Measurements from ENCODE around the gene SMAD6.

GRCh38 chr15:66758844-66759243 lies 56.8 kb downstream of the SMAD6 start:
- TF ChIP-seq CTCF (conservative IDR thresholded peaks at IDR 0.05; ENCODE audit: low read depth in 2 of 2) (no peak), EZH2 (IDR thresholded peaks at IDR 0.05; ENCODE audit: low read depth, unreplicated experiment) (no peak), STAT1 (IDR thresholded peaks at IDR 0.05; ENCODE audit: unreplicated experiment) (no peak), POLR2AphosphoS5 (IDR thresholded peaks at IDR 0.05; ENCODE audit: low read depth) (no peak), REST (IDR thresholded peaks at IDR 0.05; ENCODE audit: unreplicated experiment) (no peak), JUNB (IDR thresholded peaks at IDR 0.05; ENCODE audit: unreplicated experiment) (no peak), CREB1 (CRISPR knock-in tag; IDR thresholded peaks at IDR 0.05; ENCODE audit: low read depth) (no peak), EZH2phosphoT487 (IDR thresholded peaks at IDR 0.05; ENCODE audit: unreplicated experiment) (no peak), NANOG (IDR thresholded peaks at IDR 0.05; ENCODE audit: borderline replicate concordance) (no peak), ETS1 (IDR thresholded peaks at IDR 0.05) (no peak), ZNF331 (CRISPR knock-in tag; IDR thresholded peaks at IDR 0.05; ENCODE audit: low read depth) (no peak), ZNF462 (CRISPR knock-in tag; IDR thresholded peaks at IDR 0.05) (no peak)
